NCI-H748 treated with DMSO at 0.1 percent for 48 hours (cell line): ENCODE measurements around the gene ROMO1.
"Not testable (repeated sequence)": the region's sequence is repeated elsewhere in the genome, so short reads cannot be mapped to it uniquely, and the experiment has no call there.

Source experiments
- DNase-seq: peaks from one replicate; lab custom pipeline; 2025; lab: John Stamatoyannopoulos, UW

Gene ROMO1

DNA sequence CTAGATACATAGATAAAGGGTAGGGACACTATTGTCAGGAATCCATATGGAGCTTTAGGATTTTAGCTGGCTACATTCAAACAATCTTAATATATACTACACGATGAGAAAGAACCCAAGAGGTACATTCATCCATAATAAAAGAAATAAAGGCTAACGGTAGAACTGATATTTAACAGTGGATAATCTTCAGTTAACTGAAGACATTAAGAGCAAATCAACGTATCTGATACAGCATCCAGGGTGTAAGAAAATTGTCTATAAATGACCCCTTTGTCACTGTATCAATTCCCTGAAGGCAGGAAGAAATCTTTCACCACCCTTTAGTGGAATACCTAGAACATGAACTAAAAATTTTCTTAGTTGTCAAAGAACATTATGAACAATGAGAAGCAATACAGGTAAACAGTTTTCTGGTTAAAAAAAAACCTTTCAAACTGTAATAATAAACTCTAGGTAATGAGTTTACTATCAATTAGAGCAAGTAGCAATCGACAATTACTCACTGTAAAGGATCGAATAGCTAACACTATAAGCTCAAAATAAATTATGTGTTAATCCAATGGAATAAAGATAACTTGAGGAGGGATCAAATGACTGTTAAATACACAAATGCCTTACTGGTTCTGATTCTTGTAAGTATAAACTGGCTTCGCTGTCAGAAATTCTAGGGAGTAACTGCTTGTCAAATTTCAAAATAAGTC is 11.8 kb downstream of the ROMO1 start:
- DNase-seq: no peak

DNA sequence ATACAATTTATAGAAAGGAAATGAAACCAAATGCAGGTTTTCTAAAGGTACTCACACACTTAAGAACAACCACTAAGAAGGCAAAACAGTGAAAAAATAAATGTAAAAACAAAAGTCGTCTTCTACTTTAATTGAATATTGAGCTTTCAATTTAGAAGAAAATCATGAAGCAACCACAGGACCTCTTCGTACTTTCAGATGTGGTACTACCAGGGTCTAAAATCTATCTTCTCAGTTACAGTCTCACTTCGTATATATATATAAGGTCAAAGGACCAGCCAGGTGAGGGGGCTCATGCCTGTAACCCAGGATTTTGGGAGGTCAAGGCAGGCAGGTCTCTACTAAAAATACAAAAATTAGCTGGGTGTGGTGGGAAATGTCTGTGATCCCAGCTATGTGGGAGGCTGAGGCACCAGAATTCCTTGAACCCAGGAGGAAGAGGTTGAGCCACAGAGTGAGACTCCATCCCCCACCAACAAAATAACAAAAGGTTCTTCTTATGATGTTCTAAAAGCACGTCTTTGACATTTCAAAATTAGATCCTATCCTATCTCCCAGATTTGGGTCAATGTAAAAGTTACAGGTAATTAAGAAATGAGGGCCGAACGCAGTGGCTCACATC is 12.5 kb downstream of the ROMO1 start:
- DNase-seq: no peak

DNA sequence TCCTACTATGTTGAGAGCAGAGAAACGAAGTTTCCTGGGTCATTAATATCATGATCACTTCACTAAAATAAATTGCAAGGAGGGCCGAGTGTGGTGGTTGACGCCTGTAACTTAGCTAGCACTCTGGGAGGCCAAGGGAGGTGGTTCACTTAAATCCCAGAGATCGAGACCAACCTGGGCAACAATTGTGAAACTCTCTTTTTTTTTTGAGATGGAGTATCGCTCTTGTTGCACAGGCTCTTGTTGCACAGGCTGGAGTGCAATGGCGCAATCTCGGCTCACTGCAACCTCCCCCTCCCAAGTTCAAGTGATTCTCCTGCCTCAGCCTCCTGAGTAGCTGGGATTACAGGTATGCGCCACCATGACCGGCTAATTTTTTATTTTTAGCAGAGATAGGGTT is 13.9 kb downstream of the ROMO1 start:
- DNase-seq: not testable (repeated sequence)

DNA sequence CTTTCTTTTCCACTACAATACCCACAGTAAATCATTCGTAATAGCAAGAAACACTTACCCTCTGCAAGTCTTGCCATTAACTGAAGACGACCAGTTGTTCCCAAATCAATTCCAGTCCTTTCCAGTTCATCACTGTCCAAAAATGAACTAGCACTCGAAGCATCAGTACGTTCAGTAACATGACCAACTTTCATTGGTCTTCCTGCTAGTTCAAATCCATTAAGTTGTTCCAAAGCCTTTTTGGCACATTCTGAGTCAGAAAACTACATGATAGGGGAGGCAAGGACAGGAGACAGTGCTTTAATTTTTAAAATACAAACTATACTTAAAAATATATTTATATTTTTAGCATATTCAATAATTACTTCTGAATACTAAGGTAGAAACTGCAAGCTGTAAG is 14.9 kb downstream of the ROMO1 start:
- DNase-seq: no peak

DNA sequence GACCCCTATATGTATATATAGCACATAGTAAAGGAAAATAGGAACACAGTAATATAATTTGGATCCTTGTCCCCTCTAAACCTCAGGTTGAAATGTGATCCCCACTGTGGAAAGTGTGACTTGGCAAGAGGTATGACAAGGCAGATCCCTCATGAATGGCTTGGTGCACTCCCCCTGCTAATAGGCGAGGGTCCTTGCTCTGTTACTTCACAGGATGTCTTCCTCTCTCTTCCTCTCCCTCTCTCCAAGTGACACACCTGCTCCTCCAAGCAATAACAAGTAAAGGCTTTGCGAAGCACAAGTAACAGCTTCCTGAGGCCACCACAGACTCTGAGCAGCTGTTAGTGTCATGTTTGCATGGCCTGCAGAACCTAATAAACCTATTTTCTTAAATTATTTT is 16.4 kb downstream of the ROMO1 start:
- no peak for DNase-seq

DNA sequence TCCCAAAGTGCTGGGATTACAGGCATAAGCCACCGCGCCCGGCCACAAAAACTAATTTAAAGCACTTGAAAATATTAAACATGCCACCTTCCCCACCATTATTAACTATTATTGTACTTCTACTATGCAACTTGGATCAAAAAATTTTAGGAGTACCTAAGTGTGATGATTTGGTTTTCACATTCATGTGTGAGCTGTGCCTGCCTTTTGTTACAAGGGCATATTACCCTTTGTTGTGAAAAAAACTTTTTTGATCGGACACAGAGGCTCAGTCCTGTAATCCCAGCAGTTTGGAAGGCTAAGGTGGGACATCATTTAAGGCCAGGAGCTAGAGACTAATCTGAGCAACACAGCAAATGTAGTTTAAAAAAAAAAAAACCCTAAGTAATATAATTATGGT is 17.1 kb downstream of the ROMO1 start:
- no peak for DNase-seq

DNA sequence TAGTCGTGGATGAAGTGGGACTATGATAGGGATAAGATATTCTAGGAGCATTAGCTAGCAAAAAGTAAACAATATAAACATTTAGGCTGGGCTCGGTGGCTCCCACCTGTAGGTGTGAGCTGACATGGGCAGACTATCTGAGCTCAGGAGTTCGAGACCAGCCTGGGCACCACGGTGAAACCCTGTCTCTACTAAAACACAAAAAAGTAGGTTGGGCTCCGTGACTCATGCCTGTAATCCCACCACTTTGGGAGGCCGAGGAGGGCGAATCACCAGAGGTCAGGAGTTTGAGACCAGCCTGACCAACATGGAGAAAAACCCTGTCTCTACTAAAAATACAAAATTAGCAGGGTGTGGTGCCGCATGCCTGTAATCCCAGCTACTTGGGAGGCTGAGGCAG is 19.1 kb downstream of the ROMO1 start:
- not testable (repeated sequence) for DNase-seq

DNA sequence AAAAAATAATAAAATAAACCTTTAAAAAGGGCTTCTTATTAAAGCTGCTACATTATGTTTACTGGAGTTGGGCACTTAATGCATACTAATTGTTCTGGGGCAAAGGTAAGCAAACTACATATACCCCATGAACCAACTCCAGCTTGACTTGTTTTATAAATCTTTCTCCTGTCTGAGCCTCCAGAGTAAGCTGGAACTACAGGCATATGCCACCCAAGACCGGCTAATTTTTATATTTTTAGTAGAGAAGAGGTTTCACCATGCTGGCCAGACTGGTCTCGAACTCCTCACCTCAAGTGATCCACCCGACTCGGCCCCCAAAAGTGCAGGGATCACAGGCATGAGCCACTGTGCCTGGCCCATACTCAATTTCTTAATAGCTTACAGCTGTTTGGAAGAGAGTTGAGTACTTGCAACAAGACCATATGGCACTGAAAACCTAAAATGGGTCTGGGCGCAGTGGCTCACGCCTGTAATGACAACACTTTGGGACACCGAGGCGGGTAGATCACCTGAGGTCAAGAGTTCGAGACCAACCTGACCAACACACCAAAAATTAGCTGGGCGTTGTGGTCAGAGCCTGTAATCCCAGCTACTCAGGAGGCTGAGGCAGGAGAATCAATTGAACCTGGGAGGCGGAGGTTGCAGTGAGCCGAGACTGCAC is 19.9 kb downstream of the ROMO1 start:
- DNase-seq: no peak

DNA sequence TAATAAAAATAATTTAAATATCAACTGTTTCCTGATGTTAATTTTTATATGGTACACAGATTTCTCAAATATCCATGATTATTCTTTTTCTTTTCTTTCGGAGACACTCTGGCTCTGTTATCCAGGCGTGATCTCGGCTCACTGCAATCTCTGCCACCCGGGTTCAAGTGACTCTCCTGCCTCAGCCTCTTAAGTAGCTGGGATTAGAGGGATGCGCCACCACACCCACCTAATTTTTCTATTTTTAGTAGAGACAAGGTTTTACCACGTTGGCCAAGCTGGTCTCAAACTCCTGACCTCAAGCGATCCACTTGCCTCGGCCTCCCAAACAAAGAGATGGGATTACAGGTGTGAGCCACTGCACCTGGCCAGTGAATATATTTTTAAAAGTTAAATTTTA is 20.5 kb downstream of the ROMO1 start:
- DNase-seq: no peak

DNA sequence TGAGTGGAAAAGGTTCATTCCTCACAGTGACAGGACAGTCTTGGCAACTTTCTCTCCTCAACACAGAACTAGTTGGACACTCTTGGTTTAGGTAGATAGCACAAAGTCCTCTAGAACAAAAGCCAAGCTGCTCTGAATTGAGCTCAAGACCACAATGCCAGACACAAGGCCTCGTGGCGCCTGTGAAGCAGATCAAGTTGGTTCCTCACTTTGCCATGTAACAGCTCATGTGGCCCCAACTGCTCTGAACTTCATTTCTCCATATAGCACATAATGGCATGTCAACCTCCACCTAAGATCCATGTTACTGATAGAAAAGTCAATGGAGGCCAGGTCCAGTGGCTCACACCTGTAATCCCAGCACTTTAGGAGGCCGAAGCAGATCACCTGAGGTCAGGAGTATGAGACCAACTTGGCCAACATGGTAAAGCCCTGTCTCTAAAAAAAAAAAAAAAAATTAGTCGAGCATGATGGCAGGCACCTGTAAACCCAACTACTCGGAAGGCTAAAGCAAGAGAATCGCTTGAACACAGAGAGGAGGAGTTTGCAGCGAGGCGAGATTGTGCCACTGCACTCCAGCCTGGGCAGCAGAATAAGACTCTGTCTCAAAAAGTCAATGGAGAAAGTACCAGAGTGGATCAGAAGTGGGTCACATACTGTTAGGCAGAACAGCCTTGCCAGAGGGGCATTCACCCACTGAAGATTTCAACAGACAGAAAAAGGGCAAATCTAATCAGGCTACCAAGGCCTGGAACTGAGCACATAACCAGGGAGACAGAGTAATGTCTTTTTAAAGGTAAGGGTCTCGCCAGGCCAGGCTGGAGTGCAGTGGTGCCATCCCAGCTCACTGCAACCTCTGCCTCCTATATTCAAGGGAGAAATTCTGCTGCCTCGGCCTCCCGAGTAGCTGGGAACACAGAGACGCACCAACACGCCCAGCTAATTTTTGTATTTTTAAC is 21.2 kb downstream of the ROMO1 start:
- DNase-seq: no peak

DNA sequence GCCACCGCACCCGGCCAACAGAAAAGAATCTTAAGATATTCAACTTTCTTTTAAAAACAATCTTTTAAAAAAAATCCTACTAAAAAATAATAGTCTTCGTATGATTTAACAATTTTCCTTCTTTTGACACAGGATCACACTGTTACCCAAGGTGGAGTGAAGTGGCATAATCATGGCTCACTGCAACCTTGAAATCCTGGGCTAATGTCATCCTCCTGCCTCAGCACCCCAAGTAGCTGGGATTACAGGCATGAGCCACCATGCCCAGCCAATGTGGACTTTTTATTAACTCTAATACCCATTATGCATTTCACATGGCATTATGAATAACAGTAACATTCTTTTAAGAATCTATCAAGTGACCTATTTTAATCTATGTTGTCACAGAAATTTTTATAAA is 22.0 kb downstream of the ROMO1 start:
- no peak for DNase-seq

DNA sequence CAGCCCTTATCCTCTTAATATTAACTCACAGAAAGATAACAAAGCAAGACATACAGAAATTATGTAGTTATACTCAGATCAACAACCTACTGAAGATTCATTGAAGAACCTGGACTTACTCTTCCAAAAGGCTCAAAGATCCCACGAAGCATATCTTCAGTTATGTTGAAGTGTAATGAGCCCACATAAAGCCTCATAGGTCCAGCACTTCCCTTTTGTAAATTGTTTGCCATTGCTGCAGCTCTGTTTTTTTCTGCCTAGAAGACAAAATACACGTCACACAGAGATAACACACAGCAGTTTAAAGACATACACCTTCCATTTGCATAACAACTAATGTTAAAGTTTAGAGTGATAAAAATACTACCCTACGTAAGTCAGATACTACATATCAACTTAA is 22.4 kb downstream of the ROMO1 start:
- no peak for DNase-seq

DNA sequence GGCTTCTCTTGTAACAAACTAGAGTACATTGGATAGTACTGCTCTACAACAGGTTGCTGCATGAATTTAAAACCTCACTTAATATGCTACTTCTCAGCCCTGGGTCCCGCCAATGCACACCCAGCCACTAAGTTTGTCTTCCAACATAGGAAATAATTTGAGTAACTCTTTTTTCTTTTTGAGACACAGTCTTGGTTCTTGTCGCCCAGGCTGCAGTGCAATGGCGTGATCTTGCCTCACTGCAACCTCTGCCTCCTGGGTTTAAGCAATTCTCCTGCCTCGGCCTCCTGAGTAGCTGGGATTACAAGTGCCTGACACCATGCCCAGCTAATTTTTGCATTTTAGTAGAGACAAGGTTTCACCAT is 24.1 kb downstream of the ROMO1 start:
- not testable (repeated sequence) for DNase-seq

DNA sequence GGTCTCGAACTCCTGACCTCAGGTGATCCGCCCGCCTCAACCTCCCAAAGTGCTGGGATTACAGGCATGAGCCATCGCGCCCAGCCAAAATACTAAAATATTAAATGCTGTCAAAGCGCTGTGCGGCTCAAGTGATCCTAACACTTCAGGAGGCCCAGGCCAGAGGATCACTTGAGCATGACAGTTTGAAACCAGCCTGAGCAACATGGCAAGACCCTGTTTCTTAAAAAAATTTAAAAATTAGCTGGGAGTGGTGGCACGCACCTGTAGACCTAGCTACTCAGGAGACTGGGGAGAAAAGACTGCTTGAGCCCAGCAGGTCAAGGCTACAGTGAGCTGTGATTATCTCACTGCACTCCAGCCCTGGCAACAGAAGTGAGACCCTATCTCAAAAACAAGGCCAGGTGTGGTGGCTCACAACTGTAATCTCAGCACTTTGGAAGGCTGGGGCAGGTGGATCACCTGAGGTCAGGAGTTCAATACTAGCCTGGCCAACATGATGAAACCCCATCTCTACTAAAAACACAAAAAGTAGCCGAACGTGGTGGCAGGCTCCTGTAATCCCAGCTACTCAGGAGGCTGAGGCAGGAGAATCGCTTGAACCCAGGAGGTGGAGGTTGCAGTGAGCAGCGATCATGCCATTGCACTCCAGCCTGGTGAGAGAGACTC is 24.6 kb downstream of the ROMO1 start:
- not testable (repeated sequence) for DNase-seq

DNA sequence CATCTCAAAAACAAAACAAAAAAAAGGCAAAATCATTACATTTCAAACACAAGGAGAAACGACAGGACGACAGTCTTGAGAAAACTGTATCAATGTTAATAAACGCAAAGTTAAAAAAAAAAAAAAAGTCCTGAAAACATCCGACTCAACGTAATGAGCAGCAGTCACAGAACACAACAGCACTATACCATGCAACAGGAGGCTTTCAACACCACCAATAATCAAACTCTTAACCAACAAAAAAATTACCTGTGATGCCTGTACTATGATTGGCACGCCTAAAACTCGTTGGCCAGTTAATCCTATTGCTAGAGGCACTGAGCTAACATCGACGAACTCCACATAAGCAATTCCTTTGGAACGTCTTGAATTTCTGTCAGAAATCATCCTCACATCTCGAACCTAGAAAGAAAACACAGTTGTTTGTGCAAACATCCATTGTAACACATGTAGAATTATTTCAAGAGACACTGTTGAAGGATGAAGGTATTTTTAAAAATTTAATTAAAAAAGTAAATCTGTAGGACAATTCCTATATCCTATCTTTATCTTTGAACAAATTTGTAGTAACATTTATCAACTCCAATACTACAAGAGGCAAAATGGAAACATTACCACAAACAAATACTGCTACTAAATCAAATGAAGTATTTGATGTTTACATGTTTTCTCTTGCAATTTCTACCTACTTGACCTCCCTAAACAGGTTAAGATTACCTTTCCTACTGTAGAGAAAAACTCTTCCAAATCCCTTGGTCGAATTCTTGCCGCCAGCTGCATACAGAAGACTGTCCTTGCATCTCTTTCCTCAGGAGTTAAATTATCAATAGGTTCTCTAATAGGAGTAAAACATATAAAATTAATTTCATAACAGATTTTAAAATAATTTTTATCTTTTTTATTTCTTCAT is 25.4 kb downstream of the ROMO1 start:
- DNase-seq: no peak

DNA sequence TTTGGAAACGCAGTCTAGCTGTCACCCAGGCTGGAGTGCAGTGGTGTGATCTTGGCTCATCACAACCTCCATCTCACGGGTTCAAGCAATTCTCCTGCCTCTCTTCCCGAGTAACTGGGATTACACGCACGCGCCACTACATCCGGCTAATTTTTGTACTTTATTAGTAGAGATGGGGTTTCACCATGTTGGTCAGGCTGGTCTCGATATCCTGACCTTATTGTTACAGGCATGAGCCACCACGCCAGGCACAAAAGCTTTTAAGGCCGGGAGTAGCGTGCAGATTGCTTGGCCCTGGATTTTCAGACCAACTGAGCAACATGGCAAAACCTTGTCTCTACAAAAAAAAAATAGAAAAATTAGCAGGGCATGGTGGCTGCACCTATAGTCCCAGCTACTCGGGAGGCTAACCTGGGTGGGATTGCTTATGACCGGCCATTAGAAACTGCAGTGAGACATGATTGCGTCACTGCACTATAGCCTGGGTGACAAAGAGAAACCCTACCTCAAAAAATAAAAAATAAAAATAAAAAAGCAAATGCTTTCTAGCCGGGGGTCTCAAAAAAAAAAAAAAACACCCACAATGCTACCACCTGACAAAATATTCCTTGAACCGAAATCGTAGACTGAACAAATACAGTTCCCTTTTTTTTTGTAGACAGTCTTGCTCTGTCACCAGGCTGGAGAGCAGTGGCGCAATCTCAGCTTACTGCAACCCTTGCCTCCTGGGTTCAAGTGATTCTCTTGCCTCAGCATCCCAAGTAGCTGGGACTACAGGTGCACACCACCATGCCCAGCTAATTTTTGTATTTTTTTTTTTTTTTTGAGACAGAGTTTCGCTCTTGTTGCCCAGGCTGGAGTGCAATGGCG is 27.9 kb downstream of the ROMO1 start:
- no peak for DNase-seq

DNA sequence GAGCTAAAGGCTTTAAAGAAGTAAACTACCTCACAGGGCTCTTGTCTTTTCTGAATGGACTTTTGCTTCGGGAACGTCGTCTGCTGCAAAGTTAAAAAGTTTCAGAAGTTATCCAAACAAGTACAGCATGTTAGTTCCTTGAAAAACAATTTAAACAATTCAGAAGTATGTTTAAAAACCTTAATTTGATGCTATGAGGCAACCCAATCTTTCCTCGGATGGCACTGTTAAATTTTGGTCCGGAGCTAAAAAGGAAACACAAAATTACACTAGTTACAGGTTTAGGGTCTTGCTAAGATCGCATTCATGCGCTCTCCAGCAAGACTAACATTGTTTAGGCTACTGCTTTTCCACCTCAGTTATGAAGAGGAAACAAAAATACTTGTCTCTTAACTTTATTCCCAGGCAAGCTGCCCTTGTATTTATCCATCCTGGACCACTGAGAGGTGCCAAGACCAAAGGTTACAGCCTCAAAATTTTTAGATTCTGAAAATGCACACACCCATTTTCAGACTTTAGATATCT is 30.1 kb downstream of the ROMO1 start:
- DNase-seq: no peak

DNA sequence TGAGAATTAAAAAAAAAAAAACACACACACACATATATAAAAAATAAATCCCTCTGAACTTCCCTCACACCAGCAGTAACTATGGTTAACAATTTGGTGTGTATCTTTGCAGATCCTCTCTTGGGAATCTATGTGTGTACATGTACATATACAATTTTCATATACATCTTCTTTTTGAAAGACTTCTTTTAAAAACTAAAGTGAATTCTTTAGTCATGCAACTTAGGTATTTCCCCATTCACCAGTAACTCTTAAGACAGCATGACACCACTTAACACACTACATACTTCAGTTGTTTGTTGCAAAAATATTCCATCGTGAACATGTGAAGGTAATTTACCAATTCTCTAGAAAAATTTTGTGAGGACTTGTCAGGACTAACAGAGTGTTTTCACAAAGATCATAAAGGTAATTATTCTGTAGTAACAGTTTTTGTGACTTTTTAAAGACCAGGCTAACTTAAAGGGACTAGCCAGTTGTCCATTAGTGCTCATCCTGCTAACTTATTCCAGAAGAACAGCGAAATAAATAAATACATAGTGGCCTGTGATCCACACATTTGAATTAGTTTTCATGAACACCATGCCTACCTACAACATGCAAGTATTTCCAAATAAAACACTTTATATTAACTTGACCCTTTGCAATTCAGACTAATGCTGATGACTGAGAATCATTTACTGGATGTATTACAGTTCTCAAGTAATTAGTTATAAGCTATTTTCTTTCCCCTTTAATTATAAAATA is 30.8 kb downstream of the ROMO1 start:
- DNase-seq: no peak
